GM12892 (cell line): ENCODE measurements around the gene APOBR.
"Not testable (repeated sequence)": the region's sequence is repeated elsewhere in the genome, so short reads cannot be mapped to it uniquely, and the experiment has no call there.

ENCODE experiments used
- DNase-seq: peaks from one replicate; pipeline ENCODE4 v3.0.0; 2011; ENCODE audit not compliant: insufficient read length
- FAIRE-seq: peaks from 2 replicates; lab custom pipeline; 2011; peaks lifted over from hg19 to GRCh38; lab: Jason Lieb, UNC
- POLR2A ChIP-seq: IDR thresholded peaks from 2 replicates; pipeline ENCODE4 v1.6.1; 2011; ENCODE audit warnings: low read depth, low read length, control low read depth
- POLR2AphosphoS5 ChIP-seq: IDR thresholded peaks from 2 replicates; pipeline ENCODE4 v1.6.1; 2011; ENCODE audit warnings: low read depth, low read length, control low read depth
- TAF1 ChIP-seq: IDR thresholded peaks from 2 replicates; pipeline ENCODE4 v1.6.1; 2011; ENCODE audit warnings: low read depth, mild to moderate bottlenecking, control low read depth, low read length, borderline replicate concordance

The APOBR gene

DNA sequence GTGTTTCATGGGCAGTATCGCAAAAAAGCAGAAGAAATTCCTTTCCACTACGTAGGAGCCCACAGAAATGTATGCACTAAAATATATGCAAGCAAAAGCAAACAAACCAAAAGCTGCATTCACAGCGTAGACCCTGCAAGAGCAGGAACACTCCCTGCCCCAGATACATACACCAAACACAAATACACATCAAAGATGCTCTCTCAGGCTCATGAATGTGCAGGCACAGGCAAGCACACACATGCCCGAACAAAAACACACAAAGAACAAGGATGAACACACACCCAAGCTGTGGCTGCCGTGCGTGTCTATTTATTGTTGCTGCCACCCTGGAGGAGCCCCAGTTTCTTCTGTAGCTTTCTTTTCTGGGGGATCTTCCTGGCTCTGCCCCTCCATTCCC is 42.6 kb downstream of the APOBR start:
- no peak for TF ChIP-seq TAF1
- TF ChIP-seq POLR2A = no peak
- TF ChIP-seq POLR2AphosphoS5 = no peak
- FAIRE-seq = no peak

GRCh38 chr16:28537964-28538732 is 43.7 kb downstream of the APOBR start:
- no peak for FAIRE-seq
- no peak for TF ChIP-seq TAF1
- TF ChIP-seq POLR2AphosphoS5 = no peak
- no peak for TF ChIP-seq POLR2A

More for the DNA sequence above, 42.6 kb downstream of the APOBR start:
- no peak for DNase-seq

GRCh38 chr16:28538733-28539596 is 44.5 kb downstream of the APOBR start, which contains the start of gene NUPR1:
Gene NUPR1 (minus strand): TSS chr16:28538974. CDS start chr16:28538907, 67 bp downstream.
- DNase-seq (no peak), FAIRE-seq (no peak)
- TF ChIP-seq POLR2A (no peak), TAF1 (no peak), POLR2AphosphoS5 (no peak)

More at GRCh38 chr16:28537964-28538732, 43.7 kb downstream of the APOBR start:
- DNase-seq = no peak

GRCh38 chr16:28540346-28540745 is 45.9 kb downstream of the APOBR start:
- TF ChIP-seq TAF1 = no peak
- TF ChIP-seq POLR2AphosphoS5 = no peak
- no peak for TF ChIP-seq POLR2A
- no peak for DNase-seq
- no peak for FAIRE-seq

DNA sequence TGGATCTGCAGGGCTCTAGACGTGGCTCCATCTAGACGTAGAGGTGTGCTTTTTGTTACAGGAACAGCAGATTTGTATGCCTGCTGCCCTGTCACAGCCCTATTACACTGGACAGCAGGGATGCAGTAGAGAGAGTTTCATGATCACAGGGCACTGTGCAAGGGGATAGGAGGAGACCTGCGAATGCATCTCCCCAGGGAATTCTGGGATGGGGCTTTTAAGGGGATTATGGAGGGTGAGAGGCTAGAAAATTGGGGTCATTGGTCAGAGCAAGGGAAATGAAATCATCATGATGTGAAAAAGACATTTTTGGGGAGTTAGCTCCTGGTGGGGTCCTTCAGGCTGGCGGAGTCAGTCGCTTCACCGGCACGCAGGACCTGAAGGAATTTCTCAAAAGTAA is 48.2 kb downstream of the APOBR start:
- DNase-seq = no peak
- no peak for FAIRE-seq
- TF ChIP-seq TAF1 (no peak), POLR2AphosphoS5 (no peak), POLR2A (no peak)

DNA sequence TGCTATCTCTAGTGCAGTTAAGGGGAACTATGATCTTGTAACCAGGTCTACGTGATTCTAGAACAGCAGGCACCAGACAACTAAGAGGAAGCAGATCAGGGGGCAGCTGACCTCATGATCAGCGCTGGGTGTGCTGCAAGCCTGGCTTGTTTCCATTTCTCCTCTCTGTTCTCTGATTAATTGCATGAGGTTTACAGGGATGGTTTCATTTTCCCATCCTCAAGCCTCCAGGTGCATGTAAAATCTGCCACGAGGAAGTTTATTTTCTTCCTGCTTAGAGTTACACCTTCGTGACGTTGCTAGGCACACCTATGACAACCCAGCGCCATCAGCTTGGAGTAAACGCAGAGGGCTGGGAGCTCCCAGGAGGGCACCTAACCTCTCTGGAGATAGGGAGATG is 48.6 kb downstream of the APOBR start:
- no peak for FAIRE-seq
- no peak for TF ChIP-seq POLR2AphosphoS5
- TF ChIP-seq TAF1 = no peak
- TF ChIP-seq POLR2A = no peak
- no peak for DNase-seq

DNA sequence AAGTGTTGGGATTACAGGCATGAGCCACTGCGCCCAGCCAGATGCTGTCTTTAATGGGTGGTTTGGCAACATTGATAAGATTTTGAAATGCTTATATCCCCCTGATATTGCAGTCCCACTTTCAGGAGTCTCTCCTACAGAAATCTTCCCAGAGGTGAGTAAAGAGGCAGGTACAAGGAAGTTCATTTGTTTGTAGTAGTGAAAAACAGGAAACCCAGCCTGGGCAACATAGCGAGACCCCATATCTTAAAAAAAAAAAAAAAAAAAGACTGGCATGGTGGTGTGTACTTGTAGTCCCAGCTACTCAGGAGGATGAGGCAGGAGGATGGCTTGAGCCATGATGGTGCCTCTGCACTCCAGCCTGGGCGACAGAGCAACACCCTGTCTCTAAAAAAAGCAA is 50.6 kb downstream of the APOBR start:
- no peak for TF ChIP-seq POLR2AphosphoS5
- DNase-seq (no peak), FAIRE-seq (no peak)

DNA sequence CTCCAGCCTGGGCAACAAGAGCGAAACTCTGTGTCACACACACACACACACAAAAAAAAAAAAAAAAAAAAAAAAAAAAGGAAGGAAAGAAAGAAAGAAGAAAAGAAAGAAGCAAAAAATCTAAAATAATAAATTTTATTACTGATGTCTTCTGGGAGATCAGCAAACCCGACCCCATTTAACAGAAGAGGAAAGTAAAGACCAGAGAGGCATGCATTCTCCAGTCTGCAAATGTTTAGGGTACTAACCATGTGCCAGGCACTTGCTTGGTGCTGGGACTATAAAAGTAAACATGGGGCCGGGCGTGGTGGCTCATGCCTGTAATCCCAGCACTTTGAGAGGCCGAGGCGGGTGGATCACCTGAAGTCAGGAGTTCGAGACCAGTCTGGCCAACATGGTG is 51.5 kb downstream of the APOBR start:
- FAIRE-seq, DNase-seq: not testable (repeated sequence)

- FAIRE-seq (no peak), DNase-seq (no peak)
- no peak for TF ChIP-seq POLR2A
- TF ChIP-seq POLR2AphosphoS5 = no peak
- TF ChIP-seq TAF1 = no peak
These were observed 52.2 kb downstream of the APOBR start for GRCh38 chr16:28546626-28547025.

- TF ChIP-seq POLR2A (no peak), TAF1 (no peak), POLR2AphosphoS5 (no peak)
- no peak for DNase-seq
- FAIRE-seq = no peak
These were observed 53.9 kb downstream of the APOBR start for GRCh38 chr16:28548306-28548802.
